IPS-18a (cell line): ENCODE results near the gene FGGY.
"Not testable (repeated sequence)": the region's sequence is repeated elsewhere in the genome, so short reads cannot be mapped to it uniquely, and the experiment has no call there.

ENCODE experiments used
- H3K27ac ChIP-seq: one replicate; pipeline ENCODE4 v1.5.1; 2013; ENCODE audit warnings: low read length
- H3K27me3 ChIP-seq: one replicate; pipeline ENCODE4 v1.6.1; 2013; ENCODE audit warnings: mild to moderate bottlenecking, low read length; ENCODE audit not compliant: control insufficient read depth, insufficient read depth
- H3K36me3 ChIP-seq: one replicate; pipeline ENCODE4 v1.6.1; 2013; ENCODE audit warnings: low read depth, low read length; ENCODE audit not compliant: control insufficient read depth
- H3K4me1 ChIP-seq: one replicate; pipeline ENCODE4 v1.6.1; 2013; ENCODE audit warnings: low read depth, low read length; ENCODE audit not compliant: control insufficient read depth
- H3K4me3 ChIP-seq: one replicate; pipeline ENCODE4 v1.5.1; 2013; ENCODE audit warnings: low read length
- H3K9ac ChIP-seq: one replicate; pipeline ENCODE4 v1.6.1; 2013; ENCODE audit warnings: mild to moderate bottlenecking, low read length, moderate library complexity
- H3K9me3 ChIP-seq: one replicate; pipeline ENCODE4 v1.6.1; 2013; ENCODE audit warnings: low read depth, low read length; ENCODE audit not compliant: control insufficient read depth

Gene FGGY

DNA sequence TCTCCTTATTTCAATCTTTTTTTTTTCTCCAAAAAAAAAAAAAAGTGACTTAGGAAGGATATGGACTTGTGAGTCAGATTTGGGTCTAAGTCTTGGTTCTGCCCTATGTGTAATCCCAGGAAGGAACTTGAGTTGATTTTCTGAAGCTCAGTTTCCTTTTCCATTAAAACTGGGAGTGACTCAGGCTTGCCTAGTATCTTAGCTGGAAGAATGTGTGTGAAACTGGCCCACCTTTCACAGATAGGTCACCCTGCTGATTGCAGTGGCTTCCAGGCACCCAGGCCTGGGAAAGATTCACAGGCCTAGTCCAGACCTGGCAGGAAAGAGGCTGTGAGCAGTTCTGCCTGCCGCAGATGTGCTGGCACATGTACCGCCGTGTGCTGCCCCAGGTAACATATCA lies 299.5 kb downstream of the FGGY start:
- Histone ChIP-seq H3K36me3 (no peaks in the 10 kb centered on the region), H3K4me3 (no peak overlapping the region), H3K9ac (no peak overlapping the region), H3K27ac (no peak overlapping the region), H3K27me3 (no peaks in the 10 kb centered on the region), H3K4me1 (no peaks in the 10 kb centered on the region), H3K9me3 (no peaks in the 10 kb centered on the region)

- H3K9ac ChIP-seq: no peak overlapping the region
- no peaks in the 10 kb centered on the region for H3K27me3 ChIP-seq
- H3K4me1 ChIP-seq: no peaks in the 10 kb centered on the region
- H3K9me3 ChIP-seq: no peaks in the 10 kb centered on the region
- H3K4me3 ChIP-seq: no peak overlapping the region
- no peaks in the 10 kb centered on the region for H3K36me3 ChIP-seq
- H3K27ac ChIP-seq: no peak overlapping the region
Observed at GRCh38 chr1:59596956-59597355, 300.1 kb downstream of the FGGY start.

- no peaks in the 10 kb centered on the region for H3K36me3 ChIP-seq
Observed at GRCh38 chr1:59597420-59598119, 300.7 kb downstream of the FGGY start.

DNA sequence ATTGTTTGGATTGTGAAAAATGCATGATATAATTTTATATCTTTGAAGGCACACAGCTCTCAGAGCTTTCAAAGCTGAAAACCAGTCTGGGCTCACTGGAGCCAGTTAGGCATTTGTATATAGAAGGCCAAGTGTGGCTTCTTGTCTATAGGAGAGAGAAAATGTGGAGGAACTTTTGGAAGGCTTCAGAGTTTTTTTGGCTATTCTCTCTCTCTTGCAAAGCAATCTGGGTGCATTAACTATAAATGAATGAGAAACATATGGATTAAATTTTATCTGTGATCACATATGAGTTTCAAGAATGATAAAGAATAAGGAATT lies 301.2 kb downstream of the FGGY start:
- Histone ChIP-seq H3K27ac (no peak overlapping the region), H3K4me1 (no peaks in the 10 kb centered on the region), H3K4me3 (no peak overlapping the region), H3K9me3 (no peaks in the 10 kb centered on the region), H3K27me3 (no peaks in the 10 kb centered on the region), H3K36me3 (no peaks in the 10 kb centered on the region), H3K9ac (no peak overlapping the region)

More at GRCh38 chr1:59597420-59598119, 300.7 kb downstream of the FGGY start:
- H3K4me3 ChIP-seq: no peak overlapping the region
- no peaks in the 10 kb centered on the region for H3K4me1 ChIP-seq
- no peaks in the 10 kb centered on the region for H3K9me3 ChIP-seq
- H3K27me3 ChIP-seq: no peaks in the 10 kb centered on the region
- H3K9ac ChIP-seq: no peak overlapping the region
- no peak overlapping the region for H3K27ac ChIP-seq

DNA sequence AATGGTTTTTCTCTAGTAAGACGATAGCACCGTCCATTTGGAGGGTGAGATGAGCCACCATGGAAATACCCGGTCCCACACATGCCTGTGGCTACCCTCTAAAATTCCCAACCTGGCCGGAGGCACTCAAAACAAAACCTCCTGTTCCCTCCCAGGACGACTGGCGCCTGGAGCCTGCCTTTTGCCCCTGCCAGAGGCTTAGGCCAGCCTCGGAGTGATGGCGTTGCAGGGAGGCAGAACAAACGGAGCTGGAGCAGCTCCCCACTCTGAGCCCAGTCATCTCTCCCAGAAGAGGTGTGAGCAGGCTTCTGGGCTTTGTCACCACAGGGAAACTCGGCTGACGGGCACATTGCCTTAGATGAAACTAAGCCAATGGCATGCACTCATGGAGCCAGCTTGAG lies 304.1 kb downstream of the FGGY start:
- H3K27ac ChIP-seq: no peak overlapping the region
- no peaks in the 10 kb centered on the region for H3K36me3 ChIP-seq
- H3K4me3 ChIP-seq: no peak overlapping the region
- no peaks in the 10 kb centered on the region for H3K27me3 ChIP-seq
- H3K4me1 ChIP-seq: no peaks in the 10 kb centered on the region
- no peak overlapping the region for H3K9ac ChIP-seq
- no peaks in the 10 kb centered on the region for H3K9me3 ChIP-seq

- H3K4me1 ChIP-seq: no peaks in the 10 kb centered on the region
- no peaks in the 10 kb centered on the region for H3K9me3 ChIP-seq
- no peak overlapping the region for H3K9ac ChIP-seq
- no peak overlapping the region for H3K4me3 ChIP-seq
- no peak overlapping the region for H3K27ac ChIP-seq
- H3K27me3 ChIP-seq: no peaks in the 10 kb centered on the region
- no peaks in the 10 kb centered on the region for H3K36me3 ChIP-seq
Observed at GRCh38 chr1:59601811-59602210, 304.9 kb downstream of the FGGY start.

GRCh38 chr1:59604191-59604590 lies 307.3 kb downstream of the FGGY start:
- Histone ChIP-seq H3K36me3 (no peaks in the 10 kb centered on the region), H3K4me3 (no peak overlapping the region), H3K9ac (no peak overlapping the region), H3K27ac (no peak overlapping the region), H3K27me3 (no peaks in the 10 kb centered on the region), H3K9me3 (no peaks in the 10 kb centered on the region), H3K4me1 (no peaks in the 10 kb centered on the region)

DNA sequence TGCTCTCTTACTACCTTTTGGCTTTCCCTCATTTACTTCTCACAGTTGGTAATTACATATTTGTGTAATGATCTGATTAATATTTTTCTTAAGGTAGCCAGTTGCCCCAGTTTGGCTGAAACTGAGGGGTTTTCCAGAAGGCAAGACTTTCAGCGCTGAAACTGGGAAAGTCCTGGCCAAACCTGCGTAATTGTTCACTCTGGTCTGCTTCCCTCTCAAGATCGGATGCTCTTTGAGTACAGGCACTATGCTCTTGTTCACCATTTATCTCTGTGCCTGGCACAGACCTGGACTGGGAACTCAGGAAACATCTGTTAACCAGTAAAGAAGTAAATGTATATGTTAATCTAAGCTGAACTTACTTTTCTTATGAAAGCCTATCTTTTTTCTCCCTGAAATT lies 308.3 kb downstream of the FGGY start:
- no peaks in the 10 kb centered on the region for H3K4me1 ChIP-seq
- no peak overlapping the region for H3K27ac ChIP-seq
- H3K27me3 ChIP-seq: no peaks in the 10 kb centered on the region
- H3K4me3 ChIP-seq: no peak overlapping the region
- H3K9me3 ChIP-seq: no peaks in the 10 kb centered on the region
- no peaks in the 10 kb centered on the region for H3K36me3 ChIP-seq
- H3K9ac ChIP-seq: no peak overlapping the region

GRCh38 chr1:59605761-59606160 lies 308.9 kb downstream of the FGGY start:
- Histone ChIP-seq H3K4me1 (no peaks in the 10 kb centered on the region), H3K9me3 (no peaks in the 10 kb centered on the region), H3K27ac (no peak overlapping the region), H3K9ac (no peak overlapping the region), H3K36me3 (no peaks in the 10 kb centered on the region), H3K4me3 (no peak overlapping the region), H3K27me3 (no peaks in the 10 kb centered on the region)

DNA sequence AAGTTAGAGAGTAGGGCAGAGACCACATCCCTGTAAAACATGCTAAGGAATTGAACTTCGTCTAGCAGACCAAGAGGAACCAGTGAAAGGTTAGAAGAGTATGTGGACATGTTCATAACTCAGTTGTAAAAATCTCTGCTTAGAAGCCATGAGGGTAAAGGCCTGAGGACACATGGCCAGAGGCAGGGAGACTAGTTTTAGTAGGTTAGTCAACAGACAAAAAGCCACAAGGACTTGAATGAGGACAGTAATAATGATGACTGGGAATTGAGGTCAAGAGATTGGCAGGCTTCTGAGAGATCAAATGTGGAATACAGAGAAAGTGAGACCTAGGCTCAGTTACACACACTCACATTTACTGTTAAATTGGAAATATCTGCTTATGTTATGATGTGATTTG lies 312.4 kb downstream of the FGGY start:
- no peaks in the 10 kb centered on the region for H3K9me3 ChIP-seq
- no peaks in the 10 kb centered on the region for H3K4me1 ChIP-seq
- H3K27me3 ChIP-seq: no peaks in the 10 kb centered on the region
- H3K4me3 ChIP-seq: no peak overlapping the region
- H3K9ac ChIP-seq: no peak overlapping the region
- no peaks in the 10 kb centered on the region for H3K36me3 ChIP-seq
- no peak overlapping the region for H3K27ac ChIP-seq

GRCh38 chr1:59610499-59610898 lies 313.6 kb downstream of the FGGY start:
- H3K4me3 ChIP-seq, H3K27me3 ChIP-seq, H3K36me3 ChIP-seq, H3K9me3 ChIP-seq, H3K27ac ChIP-seq, H3K4me1 ChIP-seq, H3K9ac ChIP-seq: not testable (repeated sequence)

DNA sequence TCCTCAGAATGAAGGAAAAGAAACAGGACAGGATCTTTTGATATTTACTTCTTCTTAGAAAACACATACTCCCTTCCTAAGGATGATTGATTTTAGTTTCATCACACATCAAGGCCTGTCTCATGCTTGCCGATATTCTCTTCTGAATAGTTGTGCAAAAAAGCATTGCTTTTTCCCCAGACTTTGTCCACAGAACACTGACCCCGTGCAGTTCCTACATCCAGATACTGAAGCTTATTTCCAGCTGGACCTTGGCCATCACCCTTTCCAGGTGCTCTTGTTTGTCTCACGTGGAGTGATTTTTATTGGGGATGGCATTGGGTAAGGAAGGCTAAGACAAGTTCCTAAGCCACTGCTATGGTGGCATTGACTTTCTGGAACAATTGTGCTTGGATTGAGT lies 320.5 kb downstream of the FGGY start:
- Histone ChIP-seq H3K27me3 (no peaks in the 10 kb centered on the region), H3K4me3 (no peak overlapping the region)

More for the DNA sequence above, 320.5 kb downstream of the FGGY start:
- Histone ChIP-seq H3K9ac (no peak overlapping the region), H3K4me1 (no peaks in the 10 kb centered on the region), H3K27ac (no peak overlapping the region), H3K9me3 (no peaks in the 10 kb centered on the region), H3K36me3 (no peaks in the 10 kb centered on the region)
